Skeletal muscle tissue (tissue), 4 donors: ENCODE data around the gene CAPZB. TPM values are rescaled to one million over a fixed set of nuclear protein-coding genes. Genes with fewer than 3 reads are reported as not detected.

Experiments used
- H3K27ac ChIP-seq: one replicate; pipeline ENCODE4 v1.7.0; 2013; ENCODE audit warnings: mild to moderate bottlenecking, low read depth, low read length, inconsistent platforms
- H3K27me3 ChIP-seq, 3 donors: one replicate each; pipeline ENCODE4 v1.7.0; 2013; ENCODE audit warnings: low read length in 3 of 3; ENCODE audit not compliant: control insufficient read depth in 3 of 3, insufficient read depth in 3 of 3
- H3K36me3 ChIP-seq, 3 donors: one replicate each; pipeline ENCODE4 v1.7.0; 2013; ENCODE audit warnings: low read length in 3 of 3; ENCODE audit not compliant: control insufficient read depth in 3 of 3, insufficient read depth in 3 of 3
- H3K4me1 ChIP-seq, 3 donors: one replicate each; pipeline ENCODE4 v1.7.0; 2013; ENCODE audit warnings: low read length in 3 of 3, mild to moderate bottlenecking in 3 of 3; ENCODE audit not compliant: control insufficient read depth in 3 of 3, insufficient read depth in 3 of 3
- H3K4me3 ChIP-seq, 3 donors: one replicate each; pipeline ENCODE4 v1.7.0; 2013; ENCODE audit warnings: low read length in 3 of 3
- H3K9ac ChIP-seq, 3 donors: one replicate each; pipeline ENCODE4 v1.7.0; 2013; ENCODE audit warnings: low read length in 3 of 3, mild to moderate bottlenecking in 3 of 3, moderate library complexity in 2 of 3, low read depth in 1 of 3
- H3K9me3 ChIP-seq, 3 donors: one replicate each; pipeline ENCODE4 v1.7.0; 2013; ENCODE audit warnings: low read length in 3 of 3; ENCODE audit not compliant: control insufficient read depth in 3 of 3
- total RNA-seq: library from RNA; depleted of rRNA; stranded (reverse); fragments of >200 nt; gene quantifications from one replicate; pipeline ENCODE4 v1.2.3, GENCODE V29; 2014
- donor health status: Osteomylitis.

CAPZB gene
- total RNA-seq, 1 donor from 2014 or later: 67.3 TPM

GRCh38 chr1:19366599-19367536 is 118.5 kb downstream of the CAPZB start:
- H3K4me3 ChIP-seq: no peak overlapping the region
- no peak overlapping the region for H3K9ac ChIP-seq
- no peak overlapping the region for H3K27ac ChIP-seq
- peaks cover 6 to 23% (median 14%) of the 10 kb centered on the region in 3 donors for H3K4me1 ChIP-seq
- H3K36me3 ChIP-seq: peaks cover 0 to 8% (median 3%) of the 10 kb centered on the region in 3 donors
- no peaks in the 10 kb centered on the region for H3K27me3 ChIP-seq
- no peaks in the 10 kb centered on the region for H3K9me3 ChIP-seq

GRCh38 chr1:19365721-19366120 is 119.6 kb downstream of the CAPZB start:
- Histone ChIP-seq H3K27me3 (no peaks in the 10 kb centered on the region), H3K4me3 (no peak overlapping the region), H3K9me3 (no peaks in the 10 kb centered on the region), H3K9ac (no peak overlapping the region), H3K4me1 (peaks cover 14 to 29% (median 20%) of the 10 kb centered on the region in 3 donors), H3K36me3 (peaks cover 0 to 4% (median 0%) of the 10 kb centered on the region in 3 donors), H3K27ac (no peak overlapping the region)

GRCh38 chr1:19363536-19364152 is 121.7 kb downstream of the CAPZB start:
- peaks cover 23 to 43% (median 24%) of the 10 kb centered on the region in 3 donors for H3K4me1 ChIP-seq
- no peak overlapping the region for H3K27ac ChIP-seq

GRCh38 chr1:19361611-19362147 is 123.7 kb downstream of the CAPZB start:
- Histone ChIP-seq H3K36me3 (peaks cover 5 to 8% (median 6%) of the 10 kb centered on the region in 3 donors), H3K9me3 (no peaks in the 10 kb centered on the region), H3K27ac (no peak overlapping the region)

More at GRCh38 chr1:19363536-19364152, 121.7 kb downstream of the CAPZB start:
- no peaks in the 10 kb centered on the region for H3K27me3 ChIP-seq
- peak overlapping the region in 1 of 3 donors; percentile 41 for H3K9ac ChIP-seq
- peaks cover 0 to 4% (median 4%) of the 10 kb centered on the region in 3 donors for H3K36me3 ChIP-seq
- no peak overlapping the region for H3K4me3 ChIP-seq
- no peaks in the 10 kb centered on the region for H3K9me3 ChIP-seq

GRCh38 chr1:19360843-19361610 is 124.3 kb downstream of the CAPZB start:
- no peak overlapping the region for H3K9ac ChIP-seq
- H3K27me3 ChIP-seq: no peaks in the 10 kb centered on the region
- no peaks in the 10 kb centered on the region for H3K9me3 ChIP-seq
- peaks cover 11 to 13% (median 12%) of the 10 kb centered on the region in 3 donors for H3K36me3 ChIP-seq
- no peak overlapping the region for H3K27ac ChIP-seq
- H3K4me1 ChIP-seq: peaks cover 19 to 34% (median 24%) of the 10 kb centered on the region in 3 donors
- no peak overlapping the region for H3K4me3 ChIP-seq

More at GRCh38 chr1:19361611-19362147, 123.7 kb downstream of the CAPZB start:
- Histone ChIP-seq H3K9ac (no peak overlapping the region), H3K4me1 (peaks cover 19 to 34% (median 24%) of the 10 kb centered on the region in 3 donors), H3K27me3 (no peaks in the 10 kb centered on the region), H3K4me3 (no peak overlapping the region)

GRCh38 chr1:19360432-19360831 is 124.9 kb downstream of the CAPZB start:
- Histone ChIP-seq H3K4me1 (peaks cover 19 to 34% (median 24%) of the 10 kb centered on the region in 3 donors), H3K36me3 (peaks cover 17 to 19% (median 18%) of the 10 kb centered on the region in 3 donors), H3K9me3 (no peaks in the 10 kb centered on the region), H3K4me3 (no peak overlapping the region), H3K9ac (peak overlapping the region in 1 of 3 donors; percentile 35), H3K27me3 (no peaks in the 10 kb centered on the region), H3K27ac (no peak overlapping the region)

- H3K27ac ChIP-seq: no peak overlapping the region
- peak overlapping the region in 1 of 3 donors; percentile 35 for H3K9ac ChIP-seq
- H3K4me1 ChIP-seq: peaks cover 19 to 34% (median 24%) of the 10 kb centered on the region in 3 donors
- no peak overlapping the region for H3K4me3 ChIP-seq
- no peaks in the 10 kb centered on the region for H3K27me3 ChIP-seq
- peaks cover 17 to 21% (median 20%) of the 10 kb centered on the region in 3 donors for H3K36me3 ChIP-seq
- no peaks in the 10 kb centered on the region for H3K9me3 ChIP-seq
Observed at GRCh38 chr1:19360016-19360415, 125.3 kb downstream of the CAPZB start.

GRCh38 chr1:19359357-19359756 is 126.0 kb downstream of the CAPZB start:
- Histone ChIP-seq H3K9me3 (no peaks in the 10 kb centered on the region), H3K4me1 (peaks cover 19 to 33% (median 24%) of the 10 kb centered on the region in 3 donors), H3K27ac (no peak overlapping the region), H3K9ac (no peak overlapping the region), H3K4me3 (no peak overlapping the region), H3K27me3 (no peaks in the 10 kb centered on the region), H3K36me3 (peaks cover 24 to 27% (median 26%) of the 10 kb centered on the region in 3 donors)

- no peak overlapping the region for H3K9ac ChIP-seq
- no peak overlapping the region for H3K4me3 ChIP-seq
- H3K36me3 ChIP-seq: peaks cover 28 to 34% (median 32%) of the 10 kb centered on the region in 3 donors
- no peaks in the 10 kb centered on the region for H3K9me3 ChIP-seq
- H3K27ac ChIP-seq: no peak overlapping the region
- H3K4me1 ChIP-seq: peaks cover 13 to 26% (median 19%) of the 10 kb centered on the region in 3 donors
- H3K27me3 ChIP-seq: no peaks in the 10 kb centered on the region
Observed at GRCh38 chr1:19358710-19359109, 126.6 kb downstream of the CAPZB start.
